HG03354 (cell line): ENCODE results near the gene YIF1B.

ENCODE experiments used
- ATAC-seq: cut with Tn5 transposase; IDR thresholded peaks from one replicate; pipeline ENCODE4 v1.9.1; 2021; ENCODE audit warnings: mild to moderate bottlenecking; ENCODE audit not compliant: unreplicated experiment, poor library complexity, severe bottlenecking

YIF1B gene

GRCh38 chr19:38336638-38337359 lies 21.1 kb upstream of the YIF1B start:
- ATAC-seq, result peak; percentile 59

GRCh38 chr19:38335949-38336637 lies 20.3 kb upstream of the YIF1B start:
- peak; percentile 67 for ATAC-seq

DNA sequence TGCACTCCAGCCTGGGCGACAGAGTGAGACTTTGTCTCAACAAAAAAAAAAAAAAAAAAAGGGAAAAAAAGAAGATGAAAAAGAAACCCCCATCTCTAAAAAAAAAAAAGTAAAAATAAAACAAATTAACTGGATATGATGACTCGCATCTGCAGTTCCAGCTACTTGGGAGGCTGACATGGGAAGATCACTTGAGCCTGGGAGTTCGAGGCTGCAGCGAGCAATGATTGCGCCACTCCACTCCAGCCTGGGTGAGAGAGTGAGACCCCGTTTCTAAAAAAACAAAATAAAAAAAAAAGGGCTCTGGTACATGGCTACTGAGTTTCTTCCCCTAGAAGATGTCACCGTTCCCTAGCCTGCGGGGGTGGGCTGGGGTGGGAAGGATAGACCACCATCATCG lies 17.5 kb upstream of the YIF1B start:
- no peak for ATAC-seq

DNA sequence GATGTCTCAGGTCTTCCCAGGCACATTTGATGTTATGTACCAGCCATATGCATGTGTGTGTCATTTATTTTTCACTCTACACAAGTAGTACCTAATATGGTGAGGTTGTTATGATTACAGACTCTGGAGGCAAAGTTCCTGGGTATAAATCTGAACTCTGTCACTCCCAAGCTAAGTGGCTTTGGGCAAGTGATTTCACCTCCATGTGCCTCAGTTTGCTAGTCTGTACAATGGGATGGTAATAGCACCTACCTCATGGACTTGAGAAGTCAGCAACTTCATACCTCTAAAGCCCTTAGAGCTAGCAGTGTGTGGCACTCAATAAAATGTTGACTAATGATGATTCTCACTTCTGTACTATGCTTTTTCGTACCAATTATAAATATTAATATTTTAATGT lies 16.0 kb upstream of the YIF1B start:
- no peak for ATAC-seq

- ATAC-seq, result no peak
Measured at GRCh38 chr19:38329651-38330050, 13.9 kb upstream of the YIF1B start.

DNA sequence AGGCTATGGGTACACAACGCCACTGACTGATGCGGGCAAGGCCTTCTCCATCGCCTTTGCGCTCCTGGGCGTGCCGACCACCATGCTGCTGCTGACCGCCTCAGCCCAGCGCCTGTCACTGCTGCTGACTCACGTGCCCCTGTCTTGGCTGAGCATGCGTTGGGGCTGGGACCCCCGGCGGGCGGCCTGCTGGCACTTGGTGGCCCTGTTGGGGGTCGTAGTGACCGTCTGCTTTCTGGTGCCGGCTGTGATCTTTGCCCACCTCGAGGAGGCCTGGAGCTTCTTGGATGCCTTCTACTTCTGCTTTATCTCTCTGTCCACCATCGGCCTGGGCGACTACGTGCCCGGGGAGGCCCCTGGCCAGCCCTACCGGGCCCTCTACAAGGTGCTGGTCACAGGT lies 10.8 kb upstream of the YIF1B start:
- ATAC-seq, result no peak

DNA sequence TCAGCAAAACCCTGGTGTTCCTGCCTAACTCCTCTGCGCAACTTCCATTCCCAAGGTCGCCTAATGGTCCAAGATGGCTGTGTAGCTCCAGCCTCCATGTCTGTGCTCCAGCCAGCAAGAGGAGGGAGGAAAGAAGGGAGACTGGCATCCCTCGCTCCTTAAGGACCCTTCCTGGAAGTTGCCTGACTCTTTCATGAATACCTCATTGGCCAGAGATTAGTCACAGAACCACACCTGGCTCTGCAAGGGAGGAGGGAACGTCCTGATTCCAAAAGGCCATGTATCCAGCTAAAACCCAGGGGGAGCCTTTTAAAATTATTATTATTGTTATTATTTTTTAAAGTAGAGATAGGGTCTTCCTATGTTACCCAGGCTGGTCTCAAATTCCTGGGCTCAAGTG lies 8.7 kb upstream of the YIF1B start:
- ATAC-seq, result no peak

- ATAC-seq, result no peak
Measured at GRCh38 chr19:38323291-38323690, 7.5 kb upstream of the YIF1B start.

DNA sequence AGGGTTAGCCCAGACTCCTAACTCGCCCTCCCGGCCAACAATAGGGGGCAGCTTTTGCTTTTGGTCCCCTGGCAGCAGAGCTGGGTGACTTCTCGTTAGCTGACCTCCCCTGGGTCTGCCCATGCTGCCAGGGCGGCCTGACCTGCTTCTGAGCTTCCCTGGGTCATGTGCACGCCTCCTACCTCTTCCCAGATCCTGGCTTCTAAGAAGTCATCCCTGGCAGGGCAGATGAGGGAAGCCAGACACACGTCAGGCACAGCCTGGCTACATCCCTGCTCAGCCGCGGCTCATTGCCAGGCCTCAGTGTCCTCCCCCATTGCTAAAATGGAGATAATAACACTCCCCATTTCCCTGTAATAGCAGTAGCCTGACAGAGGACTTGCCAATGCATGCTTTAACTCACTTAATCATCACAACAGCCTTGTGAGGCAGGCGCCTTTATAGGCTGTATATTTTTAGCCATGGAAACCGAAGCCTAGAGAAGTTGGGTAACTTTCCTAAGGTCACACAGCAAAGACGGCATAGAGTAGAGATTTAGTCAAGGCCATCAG lies 6.0 kb upstream of the YIF1B start:
- ATAC-seq, result no peak

GRCh38 chr19:38320969-38321339 lies 5.2 kb upstream of the YIF1B start:
- ATAC-seq, result no peak

GRCh38 chr19:38319421-38320258 lies 3.9 kb upstream of the YIF1B start, which contains the start of gene KCNK6:
Gene KCNK6 (plus strand): TSS chr19:38319845. CDS start chr19:38319951, 106 bp downstream.
- no peak for ATAC-seq

GRCh38 chr19:38318660-38319059 lies 2.9 kb upstream of the YIF1B start:
- no peak for ATAC-seq

- ATAC-seq, result no peak
Measured at GRCh38 chr19:38317104-38317612, 1.4 kb upstream of the YIF1B start.

DNA sequence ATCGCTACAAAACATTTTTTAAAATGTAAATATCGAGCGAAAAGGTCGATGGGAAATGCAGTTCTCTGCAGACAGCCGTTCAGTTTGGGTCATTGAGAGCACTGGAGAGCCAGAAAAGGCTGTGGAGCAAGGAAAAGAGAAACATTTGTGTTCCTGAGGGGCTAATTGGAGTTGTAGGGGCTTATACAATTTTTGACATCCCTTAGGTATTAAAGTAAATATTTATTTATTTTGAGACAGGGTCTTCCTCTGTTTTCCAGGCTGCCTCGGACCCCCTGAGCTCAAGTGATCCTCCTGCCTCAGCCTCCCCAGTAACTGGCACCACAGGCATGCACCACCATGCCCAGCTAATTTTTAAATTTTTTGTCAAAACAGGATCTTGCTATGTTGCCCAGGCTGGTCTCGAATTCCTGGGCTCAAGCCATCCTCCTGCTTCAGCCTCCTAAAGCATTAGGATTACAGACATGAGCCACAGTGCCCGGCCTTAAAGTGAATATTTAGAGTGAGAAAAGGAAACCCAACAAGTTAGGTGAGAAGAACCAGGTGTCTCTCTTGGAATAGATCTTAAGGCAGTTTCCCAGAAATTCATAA lies 825 bp upstream of the YIF1B start:
- peak; percentile 26 for ATAC-seq

GRCh38 chr19:38310986-38311385 lies 4.8 kb downstream of the YIF1B start:
- no peak for ATAC-seq

- no peak for ATAC-seq
Measured at GRCh38 chr19:38310279-38310670, 5.5 kb downstream of the YIF1B start.

GRCh38 chr19:38309615-38310278 lies 6.0 kb downstream of the YIF1B start:
- no peak for ATAC-seq

- ATAC-seq, result no peak
Measured at GRCh38 chr19:38308926-38309614, 6.7 kb downstream of the YIF1B start.
